Panc1 (cell line): ENCODE data around the gene NRG2. TPM values are rescaled to one million over a fixed set of nuclear protein-coding genes. Genes with fewer than 3 reads are reported as not detected.

ENCODE experiments used
- ATAC-seq: fragments of 200-7000 bp; cut with Tn5 transposase; 2 replicates; pipeline ENCODE4 v1.9.1; 2020; ENCODE audit warnings: mild to moderate bottlenecking, moderate library complexity
- BruUV-seq: library from RNA; stranded (reverse); fragments of 400-500 nt; replicated peaks from 2 replicates; lab custom pipeline; 2021; lab: Mats Ljungman, UMichigan
- CTCF ChIA-PET: fragments of 300-600 bp; sonication (Branson Sonifier 250); formaldehyde crosslinking; loops from one replicate; lab custom pipeline; 2022; ENCODE audit warnings: antibody characterized with exemption; lab: Charles Lee
- POLR2A ChIA-PET: fragments of 300-600 bp; sonication (Branson Sonifier 250); formaldehyde crosslinking; loops from one replicate; lab custom pipeline; 2022; ENCODE audit warnings: antibody characterized with exemption; lab: Charles Lee
- DNase-seq: peaks from one replicate; pipeline ENCODE4 v3.0.0-alpha.2; 2010; ENCODE audit warnings: low read depth, low spot score
- H3K27ac ChIP-seq: 2 replicates; pipeline ENCODE4 v1.5.1; 2011; ENCODE audit warnings: mild to moderate bottlenecking, low read length, inconsistent platforms
- H3K27me3 ChIP-seq: fragments of 200-500 bp; sonication (Bioruptor generic); 2 replicates; pipeline ENCODE4 v1.6.0; 2014; ENCODE audit warnings: low read length, inconsistent platforms; ENCODE audit not compliant: control insufficient read depth, insufficient read depth
- H3K36me3 ChIP-seq: fragments of 200-500 bp; sonication (Bioruptor generic); 2 replicates; pipeline ENCODE4 v1.5.1; 2014; ENCODE audit warnings: inconsistent platforms, mild to moderate bottlenecking, low read length, moderate library complexity; ENCODE audit not compliant: control insufficient read depth, insufficient read depth
- H3K4me1 ChIP-seq: 2 replicates; pipeline ENCODE4 v1.5.1; 2011; ENCODE audit warnings: inconsistent platforms, mild to moderate bottlenecking, low read length, moderate library complexity; ENCODE audit not compliant: control insufficient read depth, insufficient read depth
- H3K4me3 ChIP-seq, 2 experiments: 2 replicates each; pipeline ENCODE4 v1.5.1; 2011 to 2012; ENCODE audit warnings: low read depth in 2 of 2, low read length in 2 of 2, mild to moderate bottlenecking in 2 of 2, inconsistent platforms in 1 of 2, moderate library complexity in 1 of 2
- H3K9me3 ChIP-seq: fragments of 200-500 bp; sonication (Bioruptor generic); 2 replicates; pipeline ENCODE4 v1.5.1; 2014; ENCODE audit warnings: low read depth, mild to moderate bottlenecking, inconsistent platforms, low read length, moderate library complexity; ENCODE audit not compliant: control insufficient read depth, insufficient read depth
- CTCF ChIP-seq: fragments of 450-650 bp; IDR thresholded peaks from 2 replicates; pipeline ENCODE4 v1.5.1; 2017; ENCODE audit warnings: mild to moderate bottlenecking
- POLR2AphosphoS5 ChIP-seq: IDR thresholded peaks from 2 replicates; pipeline ENCODE4 v1.6.1; 2012; ENCODE audit warnings: mild to moderate bottlenecking, low read depth, low read length, moderate library complexity
- REST ChIP-seq, 2 experiments: IDR thresholded peaks; 2 replicates each; pipeline ENCODE4 v1.6.1; 2011 to 2012; ENCODE audit warnings: low read depth in 2 of 2, control low read depth in 1 of 2, low read length in 1 of 2, mild to moderate bottlenecking in 1 of 2, moderate library complexity in 1 of 2; ENCODE audit not compliant: insufficient read depth in 1 of 2
- SIN3A ChIP-seq: IDR thresholded peaks from 2 replicates; pipeline ENCODE4 v1.6.1; 2012; ENCODE audit warnings: low read depth, mild to moderate bottlenecking, low read length, moderate library complexity, borderline replicate concordance; ENCODE audit not compliant: insufficient read depth
- TCF7L2 ChIP-seq: IDR thresholded peaks from 2 replicates; pipeline ENCODE4 v1.6.1; 2011; ENCODE audit warnings: mild to moderate bottlenecking, low read depth, low read length, inconsistent platforms
- in situ Hi-C: cut with HindIII; loops from 2 replicates; pipeline ENCODE4 v1.10.0; 2016; ENCODE audit warnings: low sequenced_read_pairs, low pct_unique_long_range_greater_than_20kb
- intact Hi-C: fragments of 100-400 bp; cut with micrococcal nuclease; formaldehyde crosslinking; loops from one replicate; pipeline ENCODE4 v1.10.0; 2022; ENCODE audit not compliant: unreplicated experiment
- total RNA-seq: library from RNA; stranded (reverse); gene quantifications from one replicate; pipeline ENCODE4 v1.2.1, GENCODE V29; 2021; ENCODE audit not compliant: unreplicated experiment

The NRG2 gene
- total RNA-seq, 1 experiment from 2014 or later: 20.2 TPM

GRCh38 chr5:140076142-140076541 is 33.0 kb upstream of the NRG2 start:
- in situ Hi-C loops (no loop called here), intact Hi-C loops (no loop called here)
- DNase-seq: no peak
- H3K27me3 ChIP-seq: no peaks in the 10 kb centered on the region
- ChIA-PET POLR2A (no interaction called here), CTCF (interaction anchor here (0.6 to 1.0 kb wide), 3 partner anchors 9 to 68 kb away, joined by 3 to 5 read pairs (median 3); no protein-coding TSS in a partner anchor)
- H3K27ac ChIP-seq: no peak overlapping the region
- ATAC-seq: no peak
- H3K4me3 ChIP-seq: no peak overlapping the region
- no peaks in the 10 kb centered on the region for H3K36me3 ChIP-seq
- BruUV-seq: no TSS peak
- no peaks in the 10 kb centered on the region for H3K4me1 ChIP-seq
- TF ChIP-seq TCF7L2: no peak
- TF ChIP-seq CTCF: no peak
- no peak for TF ChIP-seq SIN3A
- no peak for TF ChIP-seq REST (IDR thresholded peaks at IDR 0.05; ENCODE audit: insufficient read depth in 1 of 2, low read depth in 2 of 2, low read length in 1 of 2)
- TF ChIP-seq POLR2AphosphoS5: no peak
- H3K9me3 ChIP-seq: no peaks in the 10 kb centered on the region

- CTCF ChIA-PET: interaction anchor here (0.6 to 1.1 kb wide), 4 partner anchors 37 to 83 kb away, joined by 3 to 6 read pairs (median 5); no protein-coding TSS in a partner anchor
- ATAC-seq: no peak
- Histone ChIP-seq H3K36me3 (no peaks in the 10 kb centered on the region), H3K4me1 (no peaks in the 10 kb centered on the region), H3K4me3 (no peak overlapping the region), H3K9me3 (no peaks in the 10 kb centered on the region), H3K27ac (no peak overlapping the region), H3K27me3 (no peaks in the 10 kb centered on the region)
- in situ Hi-C loops: no loop called here
- BruUV-seq: no TSS peak
- TF ChIP-seq POLR2AphosphoS5 (no peak), CTCF (peak; percentile 44; the same call in 1 of the 2 replicates)
- POLR2A ChIA-PET: interaction anchor here (0.7 kb wide), 2 partner anchors 10 to 635 kb away, joined by 3 to 5 read pairs; no protein-coding TSS in a partner anchor
- no peak for DNase-seq
- intact Hi-C loops: no loop called here
These were observed 32.3 kb upstream of the NRG2 start for GRCh38 chr5:140075371-140075770.
